ENCODE results near the gene CNGA3.

The CNGA3 gene

GRCh38 chr2:98347298-98348065 lies 1.2 kb downstream of the CNGA3 start:
- H3K4me3 ChIP-seq (ENCODE audit: low read depth, low read length): peak overlapping the region; percentile 94
- H3K27me3 ChIP-seq (ENCODE audit: insufficient read depth, low read depth, severe bottlenecking): no peaks in the 10 kb centered on the region
- H3K36me3 ChIP-seq: peaks cover 16% of the 10 kb centered on the region

GRCh38 chr2:98348066-98348561 lies 1.9 kb downstream of the CNGA3 start:
- Histone ChIP-seq H3K36me3 (peaks cover 21% of the 10 kb centered on the region), H3K4me3 (ENCODE audit: low read depth, low read length) (peak overlapping the region; percentile 94), H3K9me3 (ENCODE audit: severe bottlenecking) (no peaks in the 10 kb centered on the region), H3K27ac (peak overlapping the region; percentile 96), H3K27me3 (ENCODE audit: insufficient read depth, low read depth, severe bottlenecking) (no peaks in the 10 kb centered on the region)
- DNase-seq: peak; percentile 81
- TF ChIP-seq, protein P1, sequence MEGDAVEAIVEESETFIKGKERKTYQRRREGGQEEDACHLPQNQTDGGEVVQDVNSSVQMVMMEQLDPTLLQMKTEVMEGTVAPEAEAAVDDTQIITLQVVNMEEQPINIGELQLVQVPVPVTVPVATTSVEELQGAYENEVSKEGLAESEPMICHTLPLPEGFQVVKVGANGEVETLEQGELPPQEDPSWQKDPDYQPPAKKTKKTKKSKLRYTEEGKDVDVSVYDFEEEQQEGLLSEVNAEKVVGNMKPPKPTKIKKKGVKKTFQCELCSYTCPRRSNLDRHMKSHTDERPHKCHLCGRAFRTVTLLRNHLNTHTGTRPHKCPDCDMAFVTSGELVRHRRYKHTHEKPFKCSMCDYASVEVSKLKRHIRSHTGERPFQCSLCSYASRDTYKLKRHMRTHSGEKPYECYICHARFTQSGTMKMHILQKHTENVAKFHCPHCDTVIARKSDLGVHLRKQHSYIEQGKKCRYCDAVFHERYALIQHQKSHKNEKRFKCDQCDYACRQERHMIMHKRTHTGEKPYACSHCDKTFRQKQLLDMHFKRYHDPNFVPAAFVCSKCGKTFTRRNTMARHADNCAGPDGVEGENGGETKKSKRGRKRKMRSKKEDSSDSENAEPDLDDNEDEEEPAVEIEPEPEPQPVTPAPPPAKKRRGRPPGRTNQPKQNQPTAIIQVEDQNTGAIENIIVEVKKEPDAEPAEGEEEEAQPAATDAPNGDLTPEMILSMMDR (IDR thresholded peaks at IDR 0.05; ENCODE audit: low read depth, low read length): no peak

More at GRCh38 chr2:98347298-98348065, 1.2 kb downstream of the CNGA3 start:
- TF ChIP-seq, protein P1 (IDR thresholded peaks at IDR 0.05; ENCODE audit: low read depth, low read length): no peak
- H3K27ac ChIP-seq: peak overlapping the region; percentile 96
- no peaks in the 10 kb centered on the region for H3K9me3 ChIP-seq (ENCODE audit: severe bottlenecking)
- peak; percentile 90 for DNase-seq

GRCh38 chr2:98350411-98350810 lies 4.2 kb downstream of the CNGA3 start:
- Histone ChIP-seq H3K4me3 (ENCODE audit: low read depth, low read length) (no peak overlapping the region), H3K27me3 (ENCODE audit: insufficient read depth, low read depth, severe bottlenecking) (no peaks in the 10 kb centered on the region), H3K9me3 (ENCODE audit: severe bottlenecking) (peaks cover 3% of the 10 kb centered on the region), H3K36me3 (peaks cover 13% of the 10 kb centered on the region), H3K27ac (no peak overlapping the region)
- TF ChIP-seq, protein P1 (IDR thresholded peaks at IDR 0.05; ENCODE audit: low read depth, low read length): no peak
- no peak for DNase-seq

DNA sequence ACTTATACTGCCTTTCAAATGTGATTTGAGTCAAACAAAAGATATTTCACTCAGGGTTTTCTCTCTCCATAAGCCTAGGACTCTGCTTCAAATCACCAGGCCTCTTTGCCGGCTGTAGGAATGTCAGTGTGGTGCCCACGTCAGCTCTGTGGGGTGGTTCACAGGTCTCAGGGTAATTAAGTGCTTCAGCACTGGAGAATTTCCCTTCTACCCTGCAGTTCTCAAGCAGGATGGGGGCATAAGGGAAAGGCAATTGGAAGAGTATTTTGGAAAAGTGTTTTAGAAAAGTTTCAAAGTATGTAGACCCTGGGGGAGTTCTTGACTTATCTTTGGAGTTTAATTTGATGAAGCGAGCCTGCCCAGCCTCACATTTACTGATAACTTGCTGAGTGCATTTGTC lies 9.6 kb downstream of the CNGA3 start:
- peaks cover 3% of the 10 kb centered on the region for H3K9me3 ChIP-seq (ENCODE audit: severe bottlenecking)
- H3K27me3 ChIP-seq (ENCODE audit: insufficient read depth, low read depth, severe bottlenecking): no peaks in the 10 kb centered on the region
- no peak overlapping the region for H3K27ac ChIP-seq
- H3K4me3 ChIP-seq (ENCODE audit: low read depth, low read length): no peak overlapping the region
- no peak for DNase-seq
- TF ChIP-seq, protein P1 (IDR thresholded peaks at IDR 0.05; ENCODE audit: low read depth, low read length): no peak
- peaks cover 13% of the 10 kb centered on the region for H3K36me3 ChIP-seq

DNA sequence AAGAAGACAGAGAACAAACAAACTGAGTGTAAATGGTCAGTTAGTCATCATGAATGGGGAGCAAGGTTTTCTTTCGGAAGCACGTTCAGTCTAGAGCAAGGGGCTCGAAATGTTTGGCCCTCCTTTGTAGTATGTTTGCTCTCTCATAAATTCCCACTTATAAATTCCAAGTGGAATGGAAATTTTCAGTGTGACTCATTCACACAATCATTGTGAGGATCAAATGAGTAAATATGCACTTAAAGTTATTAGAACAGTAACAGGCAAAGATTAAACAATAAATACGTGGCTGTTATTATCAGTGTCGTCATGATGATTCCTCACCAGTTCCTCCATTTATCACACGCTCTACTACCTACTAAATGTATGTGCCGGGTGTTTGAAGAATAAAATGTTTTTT lies 10.5 kb downstream of the CNGA3 start:
- Histone ChIP-seq H3K4me3 (ENCODE audit: low read depth, low read length) (no peak overlapping the region), H3K27me3 (ENCODE audit: insufficient read depth, low read depth, severe bottlenecking) (no peaks in the 10 kb centered on the region), H3K9me3 (ENCODE audit: severe bottlenecking) (peaks cover 3% of the 10 kb centered on the region), H3K27ac (no peak overlapping the region), H3K36me3 (peaks cover 9% of the 10 kb centered on the region)
- TF ChIP-seq, protein P1 (IDR thresholded peaks at IDR 0.05; ENCODE audit: low read depth, low read length): no peak
- DNase-seq: no peak

All from WERI-Rb-1 (cell line).